COLO829 (cell line): Measurements from ENCODE around the gene LRRC26.
A peak's percentile ranks its signal among the peaks of the same experiment; 100 is the strongest.

ENCODE experiments used
- DNase-seq: peaks from one replicate; pipeline ENCODE4 v3.0.0; 2012; ENCODE audit warnings: low spot score

The LRRC26 gene

DNA sequence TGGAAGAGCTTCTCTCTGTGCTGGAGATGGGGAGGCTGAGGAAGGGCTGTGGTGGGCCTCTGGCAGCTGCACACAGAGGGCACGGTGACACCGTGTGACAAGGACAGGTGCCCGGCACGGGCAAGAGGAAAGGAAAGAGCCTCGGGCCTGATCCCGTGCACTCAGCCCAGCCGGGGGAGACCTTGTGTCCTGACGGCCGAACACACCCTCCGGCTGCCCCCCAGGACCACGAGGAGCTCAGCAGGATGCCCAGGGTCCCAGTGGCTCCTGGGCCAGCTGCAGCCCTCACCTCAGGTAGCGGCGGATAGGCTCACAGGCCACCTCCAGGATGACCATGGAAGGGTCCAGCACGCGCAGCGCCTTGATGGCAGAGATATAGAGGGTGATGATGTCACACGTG lies 13.0 kb upstream of the LRRC26 start:
- DNase-seq: no peak

GRCh38 chr9:137181680-137182079 lies 11.8 kb upstream of the LRRC26 start:
- no peak for DNase-seq

DNA sequence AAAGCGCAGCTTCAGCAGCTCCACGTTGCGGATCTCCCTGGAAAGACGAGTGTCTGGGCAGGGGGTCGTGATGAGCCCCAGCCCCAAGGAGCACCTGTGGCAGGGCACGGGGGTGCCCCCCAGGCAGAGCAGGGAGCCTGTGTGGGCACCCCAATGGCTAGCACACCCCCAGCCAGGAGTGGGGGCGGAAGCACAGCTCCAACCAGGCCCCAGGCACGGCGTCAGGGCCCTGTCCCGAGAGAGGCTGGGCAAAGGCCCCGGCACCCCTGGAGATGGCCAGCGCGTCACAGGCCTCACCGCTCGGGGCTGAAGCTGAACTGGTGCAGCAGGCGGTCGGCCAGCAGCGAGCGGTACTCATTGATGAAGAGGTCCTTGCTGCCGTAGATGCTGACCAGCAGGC lies 10.6 kb upstream of the LRRC26 start:
- no peak for DNase-seq

GRCh38 chr9:137179761-137180160 lies 9.9 kb upstream of the LRRC26 start:
- no peak for DNase-seq

GRCh38 chr9:137178939-137179630 lies 9.2 kb upstream of the LRRC26 start:
- no peak for DNase-seq

DNA sequence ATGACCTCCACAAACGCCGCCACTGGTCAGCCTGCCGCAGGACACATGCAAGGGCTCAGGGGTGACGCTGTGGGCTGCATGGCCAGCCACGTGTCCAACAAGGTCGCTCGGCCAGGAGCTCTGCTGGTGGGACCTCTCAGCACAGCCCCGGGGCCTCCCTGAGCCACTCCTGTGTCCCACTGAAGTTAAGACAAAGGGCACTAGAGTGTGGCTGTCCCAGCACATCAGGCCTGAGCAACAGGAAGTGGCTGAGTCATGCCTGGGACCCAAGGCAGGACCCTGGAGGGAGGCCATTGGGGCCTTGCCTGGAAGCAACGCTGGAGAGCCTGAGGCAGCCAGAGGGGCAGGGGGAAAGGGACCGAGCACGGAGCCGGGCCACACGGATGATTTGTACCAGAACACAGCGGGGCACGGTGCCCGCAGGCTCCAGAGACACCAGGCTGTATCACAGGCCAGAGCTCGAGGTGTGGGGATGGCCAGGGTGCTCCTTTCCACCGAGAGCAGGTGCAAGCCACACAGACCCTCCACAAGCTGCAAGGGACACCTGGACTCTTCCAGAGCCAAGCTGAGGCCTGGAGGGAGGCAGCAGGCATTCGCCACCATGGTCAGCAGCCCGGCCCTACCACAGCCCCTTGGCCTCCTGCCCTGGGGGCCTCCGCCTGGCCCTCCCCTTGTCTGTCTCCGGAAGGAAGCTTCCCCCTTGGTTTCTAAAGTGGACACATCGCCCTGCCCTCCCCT lies 8.5 kb upstream of the LRRC26 start:
- no peak for DNase-seq

GRCh38 chr9:137176302-137177182 lies 6.7 kb upstream of the LRRC26 start:
- peak; percentile 51 for DNase-seq

DNA sequence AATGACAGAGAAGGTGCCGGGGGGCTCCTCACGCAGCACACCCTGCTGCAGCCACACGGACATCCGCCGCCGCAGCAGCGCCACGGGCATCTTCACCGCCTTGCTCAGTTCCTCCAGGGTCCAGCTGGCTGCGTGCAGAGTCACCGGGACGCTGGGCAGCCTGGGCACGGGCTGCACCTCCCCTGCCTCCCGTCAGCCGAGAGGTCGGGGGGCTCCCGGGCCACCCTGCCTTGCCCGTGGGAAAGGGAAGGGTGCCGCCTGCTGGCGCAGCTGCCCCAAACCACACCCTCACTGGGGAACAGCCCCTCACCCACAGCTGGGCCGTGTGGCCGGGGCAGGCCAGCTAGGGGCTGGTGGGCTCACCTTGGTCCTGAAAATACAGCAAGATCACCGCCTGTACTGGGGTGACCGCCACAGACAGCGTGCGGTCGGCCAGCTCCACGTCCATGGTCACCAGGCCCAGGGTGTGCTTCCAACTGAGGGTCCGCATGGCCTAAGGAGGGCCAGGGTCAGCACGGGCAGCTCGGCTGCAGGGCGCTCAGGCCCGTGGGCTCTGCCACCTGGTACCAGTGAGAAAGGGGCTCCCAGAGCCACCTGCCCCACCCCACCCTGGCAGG lies 5.6 kb upstream of the LRRC26 start:
- DNase-seq: no peak

DNA sequence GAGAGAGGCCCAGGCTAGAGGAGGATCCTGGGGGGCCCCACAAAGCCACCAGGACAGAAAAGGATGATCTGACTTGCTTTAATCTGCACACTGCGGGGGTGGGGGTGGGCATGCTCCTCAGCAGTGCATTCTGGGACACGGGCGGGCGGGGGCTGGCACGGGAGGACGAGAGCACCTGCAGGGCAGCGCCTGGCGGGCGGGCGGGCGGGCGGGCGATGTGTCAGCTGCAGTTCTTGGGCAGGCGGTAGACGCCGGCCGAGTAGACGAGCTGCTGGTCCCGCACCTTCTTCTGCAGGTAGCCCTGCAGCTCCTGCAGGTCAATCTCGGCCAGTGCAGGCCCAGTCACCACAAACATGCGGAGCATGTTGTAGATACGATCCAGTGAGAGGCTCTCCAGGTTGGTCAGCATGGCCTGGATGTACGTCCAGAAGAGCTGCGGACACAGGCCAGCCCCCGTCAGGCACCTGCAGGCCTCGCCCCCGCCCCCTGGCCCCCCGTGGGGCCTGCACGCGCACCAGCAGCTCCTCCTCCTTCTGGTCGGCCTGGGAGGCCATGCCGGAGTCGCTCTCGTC lies 5.0 kb upstream of the LRRC26 start:
- no peak for DNase-seq

DNA sequence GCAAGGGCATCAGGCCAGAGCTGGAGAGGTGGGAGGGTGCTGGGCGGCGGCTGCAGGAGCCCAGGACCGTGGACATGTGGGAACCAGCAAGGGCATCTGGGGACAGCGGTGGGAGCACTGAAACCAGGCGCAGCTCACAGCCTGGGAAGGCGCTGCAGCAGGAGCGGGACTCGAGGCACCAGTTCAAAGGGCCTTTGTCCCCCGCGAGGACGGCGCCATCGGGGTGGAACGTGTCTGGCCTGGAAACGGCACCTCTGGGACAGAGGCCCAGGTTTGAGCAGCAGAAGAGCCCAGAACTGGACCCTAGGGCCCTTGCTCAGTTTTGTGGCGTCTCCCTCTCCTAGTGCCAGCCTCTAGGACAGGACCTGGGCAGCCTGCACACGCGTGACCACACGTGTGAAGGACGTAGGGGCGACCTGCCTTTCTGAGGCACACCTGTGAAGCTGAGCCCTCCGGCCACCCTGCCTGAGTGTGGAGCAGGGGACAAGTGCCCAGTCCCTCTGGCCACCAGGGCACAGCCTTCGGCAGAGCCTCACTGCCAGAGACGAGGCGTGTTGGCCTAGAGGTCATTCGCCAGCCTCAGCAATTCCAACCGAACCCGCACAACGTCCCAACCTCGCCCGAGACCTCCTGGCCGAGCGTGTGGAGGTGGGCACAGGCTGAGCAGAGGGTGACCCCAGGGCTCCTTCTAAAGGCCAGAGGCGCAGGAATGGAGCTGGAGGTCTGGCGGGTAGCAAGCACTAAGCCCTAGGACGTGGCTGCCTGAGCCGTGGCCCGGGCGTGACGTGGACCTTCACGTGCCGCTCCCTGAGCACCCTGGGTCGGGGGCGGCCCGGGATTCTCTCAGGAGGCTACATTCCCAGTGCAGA lies 4.2 kb upstream of the LRRC26 start:
- no peak for DNase-seq

DNA sequence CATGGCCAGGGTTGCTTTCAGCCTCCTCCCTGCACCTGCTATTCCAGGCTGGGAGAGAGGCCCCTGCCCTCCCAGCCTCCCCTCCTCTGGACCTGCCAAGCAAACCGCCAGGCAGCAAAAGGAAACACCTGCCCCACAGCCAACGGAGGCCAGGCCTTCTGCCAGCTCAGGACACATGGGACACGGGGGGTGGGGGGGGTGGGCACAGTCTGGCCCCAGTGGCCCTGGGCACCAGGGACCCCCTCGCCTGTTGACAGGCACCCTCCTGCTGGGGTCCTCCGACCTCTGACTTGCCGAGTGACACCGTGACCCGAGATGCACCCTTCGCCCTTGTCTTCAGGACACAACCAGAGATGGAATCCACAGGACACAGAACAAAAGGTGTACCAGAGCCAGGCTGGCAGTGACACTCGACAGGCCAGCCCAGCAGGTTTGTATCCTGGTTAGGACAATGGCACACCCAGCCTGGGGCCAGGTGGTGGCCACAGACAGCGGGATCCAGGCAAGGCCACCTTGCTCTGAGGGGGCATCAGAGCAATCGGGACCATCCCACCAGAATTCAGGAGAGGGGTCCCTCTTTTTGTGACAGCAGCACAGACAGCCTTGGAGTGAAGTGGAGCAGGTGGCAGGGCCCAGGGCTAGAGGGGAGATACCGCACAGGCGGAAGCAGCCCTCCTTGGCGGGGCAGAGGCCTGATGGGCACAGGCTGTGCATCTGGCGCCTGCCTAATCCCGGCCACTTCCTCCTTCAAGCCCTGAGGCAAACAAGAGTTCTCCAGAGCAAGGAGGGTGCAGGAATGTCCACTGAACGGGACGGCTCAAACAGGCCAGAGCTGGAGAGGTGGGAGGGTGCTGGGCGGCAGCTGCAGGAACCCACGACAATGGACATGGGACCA lies 3.3 kb upstream of the LRRC26 start:
- DNase-seq: no peak

DNA sequence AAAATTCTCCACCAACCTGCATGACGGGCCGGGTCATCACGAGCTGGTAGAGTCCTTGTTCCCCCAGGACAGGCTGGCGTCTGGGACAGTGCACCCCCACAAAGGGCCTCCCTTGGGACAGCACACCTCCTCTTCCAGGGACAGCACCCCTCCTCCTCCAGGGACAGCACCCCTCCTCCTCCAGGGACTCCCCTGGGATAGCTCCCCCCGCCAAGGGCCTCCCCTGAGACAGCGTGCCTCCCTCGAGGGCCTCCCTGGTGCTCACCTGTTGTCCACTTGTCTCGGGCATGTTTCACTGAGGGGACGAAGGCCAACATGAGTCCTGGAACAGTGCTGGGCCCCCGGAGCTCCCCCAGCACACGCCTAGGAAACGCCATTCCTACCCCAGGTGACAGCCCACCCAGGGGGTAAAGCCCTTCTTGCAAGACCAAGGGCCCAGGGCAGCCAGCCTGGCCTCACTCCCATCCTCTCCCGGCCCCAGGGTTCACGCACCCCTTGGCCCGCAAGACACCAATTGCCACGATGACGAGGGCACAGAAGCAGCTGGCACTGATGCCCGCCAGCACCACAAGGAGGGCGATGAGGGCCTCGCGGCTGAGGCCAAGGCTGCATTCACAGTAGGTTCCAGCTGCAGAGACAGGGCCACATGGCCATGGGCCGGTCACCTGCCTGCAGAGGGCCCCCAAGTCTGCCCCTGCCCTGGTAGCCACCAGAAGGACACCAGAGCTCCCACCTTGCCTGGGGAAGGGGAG lies 1.5 kb upstream of the LRRC26 start:
- no peak for DNase-seq

DNA sequence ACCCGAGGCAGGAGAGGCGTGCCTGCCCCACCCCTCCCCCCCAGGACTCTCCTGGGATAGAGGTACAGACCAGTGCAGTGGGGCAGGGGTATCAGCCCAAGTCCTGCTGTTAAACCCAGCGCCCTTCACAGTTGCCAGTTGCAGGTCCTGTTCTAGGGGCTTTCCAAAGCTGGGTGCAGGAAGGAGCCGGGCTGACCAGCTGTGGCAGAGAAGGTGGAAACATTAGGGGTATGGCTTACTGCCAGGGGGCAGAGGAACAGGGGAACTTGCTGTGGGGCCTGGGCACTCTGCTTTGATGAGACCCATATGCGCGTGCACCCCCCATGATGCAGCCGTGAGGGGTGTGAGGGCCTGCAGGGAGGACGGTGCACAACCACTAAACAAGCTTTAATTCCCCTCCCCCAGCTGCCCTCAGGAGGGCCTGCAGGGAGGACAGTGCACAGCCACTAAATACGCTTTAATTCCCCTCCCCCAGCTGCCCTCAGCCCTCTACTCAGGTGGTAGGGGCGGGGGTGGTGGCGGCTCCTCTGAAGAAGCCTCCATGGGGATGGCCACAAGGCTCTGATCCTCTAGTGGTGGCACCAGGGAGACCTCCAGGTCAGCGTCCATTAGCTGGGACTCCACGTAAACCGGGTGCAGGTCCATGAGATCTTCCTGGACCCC lies 766 bp upstream of the LRRC26 start:
- no peak for DNase-seq

DNA sequence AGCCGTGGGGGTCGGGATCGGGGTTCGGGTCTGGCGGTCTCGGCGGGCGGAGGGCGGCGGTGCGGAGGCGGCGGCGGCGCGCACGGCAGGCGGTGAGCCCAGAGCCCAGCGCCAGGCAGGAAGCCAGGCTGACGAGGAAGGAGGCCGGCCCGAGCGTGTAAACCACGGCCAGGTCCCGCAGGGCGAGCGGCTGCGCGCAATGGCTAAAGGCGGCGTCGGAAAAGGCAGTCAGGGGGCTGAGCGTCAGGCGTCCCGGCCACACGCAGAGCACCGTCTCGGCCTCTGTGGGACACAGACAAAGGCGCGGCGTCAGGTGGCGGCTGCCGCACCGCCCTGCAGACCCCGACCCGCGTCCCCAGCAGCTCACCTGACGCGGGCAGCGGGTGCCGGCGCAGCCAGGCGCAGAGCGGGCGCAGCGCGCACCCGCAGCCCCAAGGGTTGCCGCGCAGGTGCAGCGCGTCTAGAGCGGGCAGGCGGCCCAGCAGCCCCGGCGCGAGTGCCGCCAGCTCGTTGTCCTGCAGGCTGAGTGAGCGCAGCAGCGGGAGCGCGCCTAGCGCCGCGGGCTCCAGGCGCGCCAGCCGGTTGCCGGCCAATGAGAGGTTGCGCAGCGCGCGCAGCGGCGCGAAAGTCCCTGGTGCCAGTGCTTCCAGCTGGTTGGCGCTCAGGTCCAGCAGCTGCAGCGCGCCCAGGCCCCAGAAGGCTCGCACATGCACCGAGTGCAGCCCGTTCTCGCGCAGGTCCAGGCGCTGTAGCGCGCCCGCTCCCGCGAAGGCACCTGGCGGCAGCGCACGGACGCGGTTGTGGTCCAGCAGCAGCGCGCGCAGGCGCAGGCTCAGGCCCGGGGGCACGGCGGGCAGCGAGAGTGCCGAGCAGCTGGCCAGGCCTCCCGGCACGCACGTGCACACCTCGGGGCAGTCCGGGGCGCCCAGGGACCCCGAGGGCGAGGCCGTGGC lies 671 bp downstream of the LRRC26 start:
- DNase-seq: no peak

DNA sequence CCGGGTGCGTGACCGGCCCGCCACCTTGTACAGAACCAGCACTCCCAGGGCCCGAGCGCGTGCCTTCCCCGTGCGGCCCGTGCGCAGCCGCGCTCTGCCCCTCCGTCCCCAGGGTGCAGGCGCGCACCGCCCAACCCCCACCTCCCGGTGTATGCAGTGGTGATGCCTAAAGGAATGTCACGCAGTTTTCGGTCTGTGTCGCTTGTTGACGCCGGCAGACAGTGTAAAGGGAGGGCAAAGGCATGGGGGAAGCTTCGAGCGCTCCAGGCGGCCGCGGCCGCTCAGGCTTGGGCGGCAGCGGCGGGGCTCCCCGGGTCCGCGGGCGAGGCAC lies 1.3 kb downstream of the LRRC26 start:
- no peak for DNase-seq

GRCh38 chr9:137167747-137168572 lies 1.9 kb downstream of the LRRC26 start:
- no peak for DNase-seq

DNA sequence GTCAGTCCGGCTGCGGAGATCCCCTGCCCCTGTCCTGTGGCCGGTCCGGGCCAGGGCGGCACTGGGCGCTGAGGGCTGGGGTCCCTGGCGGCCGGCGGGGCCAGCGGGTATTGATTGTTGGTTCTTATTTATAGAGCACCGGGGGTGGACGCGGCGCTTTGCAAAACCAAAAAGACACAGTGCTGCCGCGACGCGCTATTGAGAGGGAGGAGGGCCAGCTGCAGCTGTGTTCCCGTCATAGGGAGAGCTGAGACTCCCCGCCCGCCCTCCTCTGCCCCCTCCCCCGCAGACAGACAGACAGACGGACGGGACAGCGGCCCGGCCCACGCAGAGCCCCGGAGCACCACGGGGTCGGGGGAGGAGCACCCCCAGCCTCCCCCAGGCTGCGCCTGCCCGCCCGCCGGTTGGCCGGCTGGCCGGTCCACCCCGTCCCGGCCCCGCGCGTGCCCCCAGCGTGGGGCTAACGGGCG lies 2.5 kb downstream of the LRRC26 start:
- no peak for DNase-seq
